Peyer's patch (tissue), 4 donors: ENCODE measurements around the gene RNF208.

ENCODE experiments used
- POLR2A ChIP-seq, 2 donors: fragments of 450-650 bp; IDR thresholded peaks; one replicate each; pipeline ENCODE4 v1.5.1; 2017; ENCODE audit warnings: antibody characterized with exemption in 2 of 2, mild to moderate bottlenecking in 2 of 2, moderate library complexity in 2 of 2
- TF ChIP-seq, protein P1 (sequence below), 6 experiments: fragments of 450-650 bp in 4 of 6; fragments of 200-600 bp in 2 of 6; sonication (generic) in 1 of 6; IDR thresholded peaks; one replicate each; pipeline ENCODE4 v1.5.1; 2017 to 2019; ENCODE audit warnings: antibody characterized with exemption in 6 of 6, mild to moderate bottlenecking in 3 of 6, moderate library complexity in 1 of 6

DNA sequence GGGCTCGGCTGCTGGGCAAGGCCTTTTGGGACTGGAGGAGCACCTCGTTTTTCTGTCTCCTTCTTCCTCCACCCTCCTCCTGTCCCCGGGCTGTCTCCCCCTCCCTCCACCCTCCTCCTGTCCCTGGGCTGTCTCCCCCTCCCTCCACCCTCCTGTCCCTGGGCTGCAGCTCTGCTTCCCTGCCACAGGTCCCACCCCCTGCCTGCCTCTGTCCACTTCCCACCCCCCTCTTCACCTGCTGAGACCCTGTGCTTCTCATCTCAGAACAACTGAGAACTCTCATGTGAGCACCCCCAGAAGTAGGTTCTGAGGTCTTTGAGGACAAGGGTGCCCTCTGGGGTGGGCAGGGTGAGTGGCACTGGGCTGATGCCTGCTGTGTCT, 49.6 kb upstream of the RNF208 start:
- no peak for TF ChIP-seq POLR2A (IDR thresholded peaks at IDR 0.05)
- TF ChIP-seq, protein P1, sequence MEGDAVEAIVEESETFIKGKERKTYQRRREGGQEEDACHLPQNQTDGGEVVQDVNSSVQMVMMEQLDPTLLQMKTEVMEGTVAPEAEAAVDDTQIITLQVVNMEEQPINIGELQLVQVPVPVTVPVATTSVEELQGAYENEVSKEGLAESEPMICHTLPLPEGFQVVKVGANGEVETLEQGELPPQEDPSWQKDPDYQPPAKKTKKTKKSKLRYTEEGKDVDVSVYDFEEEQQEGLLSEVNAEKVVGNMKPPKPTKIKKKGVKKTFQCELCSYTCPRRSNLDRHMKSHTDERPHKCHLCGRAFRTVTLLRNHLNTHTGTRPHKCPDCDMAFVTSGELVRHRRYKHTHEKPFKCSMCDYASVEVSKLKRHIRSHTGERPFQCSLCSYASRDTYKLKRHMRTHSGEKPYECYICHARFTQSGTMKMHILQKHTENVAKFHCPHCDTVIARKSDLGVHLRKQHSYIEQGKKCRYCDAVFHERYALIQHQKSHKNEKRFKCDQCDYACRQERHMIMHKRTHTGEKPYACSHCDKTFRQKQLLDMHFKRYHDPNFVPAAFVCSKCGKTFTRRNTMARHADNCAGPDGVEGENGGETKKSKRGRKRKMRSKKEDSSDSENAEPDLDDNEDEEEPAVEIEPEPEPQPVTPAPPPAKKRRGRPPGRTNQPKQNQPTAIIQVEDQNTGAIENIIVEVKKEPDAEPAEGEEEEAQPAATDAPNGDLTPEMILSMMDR (IDR thresholded peaks at IDR 0.05): no peak
